H9 (cell line): Measurements from ENCODE around the gene SYK. TPM values are rescaled to one million over a fixed set of nuclear protein-coding genes. Genes with fewer than 3 reads are reported as not detected.

ENCODE experiments used
- DNase-seq: peaks from one replicate; pipeline ENCODE4 v3.0.0-alpha.2; 2017
- H2AFZ ChIP-seq: one replicate; pipeline ENCODE4 v1.6.1; 2013; ENCODE audit warnings: mild to moderate bottlenecking, low read length, control low read depth, moderate library complexity
- H2AK5ac ChIP-seq: 2 replicates; pipeline ENCODE4 v1.6.1; 2013; ENCODE audit warnings: low read length, control low read depth, mixed read lengths; ENCODE audit not compliant: insufficient read length
- H2BK120ac ChIP-seq: one replicate; pipeline ENCODE4 v1.6.1; 2013; ENCODE audit warnings: low read depth, mild to moderate bottlenecking, low read length, control low read depth, inconsistent platforms; ENCODE audit not compliant: poor library complexity, severe bottlenecking
- H2BK12ac ChIP-seq: 2 replicates; pipeline ENCODE4 v1.6.1; 2013; ENCODE audit warnings: low read length, control low read depth, mixed read lengths, low read depth; ENCODE audit not compliant: insufficient read length
- H2BK15ac ChIP-seq: 2 replicates; pipeline ENCODE4 v1.6.1; 2013; ENCODE audit warnings: low read depth, low read length, control low read depth
- H2BK20ac ChIP-seq: one replicate; pipeline ENCODE4 v1.6.1; 2013; ENCODE audit warnings: low read depth, mild to moderate bottlenecking, low read length, control low read depth, inconsistent platforms; ENCODE audit not compliant: poor library complexity, severe bottlenecking
- H2BK5ac ChIP-seq: 2 replicates; pipeline ENCODE4 v1.6.1; 2013; ENCODE audit warnings: low read length, control low read depth, mixed read lengths; ENCODE audit not compliant: insufficient read length
- H3K14ac ChIP-seq: 2 replicates; pipeline ENCODE4 v1.6.1; 2013; ENCODE audit warnings: low read length, control low read depth; ENCODE audit not compliant: insufficient read depth
- H3K18ac ChIP-seq: 2 replicates; pipeline ENCODE4 v1.6.1; 2013; ENCODE audit warnings: low read depth, mild to moderate bottlenecking, mixed read lengths, low read length, control low read depth; ENCODE audit not compliant: insufficient read length
- H3K23ac ChIP-seq: 2 replicates; pipeline ENCODE4 v1.6.1; 2013; ENCODE audit warnings: low read length, control low read depth, mixed read lengths, low read depth; ENCODE audit not compliant: insufficient read length
- H3K23me2 ChIP-seq: 2 replicates; pipeline ENCODE4 v1.6.1; 2013; ENCODE audit warnings: low read depth, mild to moderate bottlenecking, mixed read lengths, low read length, control low read depth; ENCODE audit not compliant: insufficient read length, poor library complexity, severe bottlenecking
- H3K27ac ChIP-seq: 2 replicates; pipeline ENCODE4 v1.5.1; 2013; ENCODE audit warnings: low read length, control low read depth, mixed read lengths, low read depth; ENCODE audit not compliant: insufficient read length
- H3K27me3 ChIP-seq: 2 replicates; pipeline ENCODE4 v1.6.1; 2013; ENCODE audit warnings: low read length, control low read depth, inconsistent platforms; ENCODE audit not compliant: insufficient read depth
- H3K4ac ChIP-seq: 2 replicates; pipeline ENCODE4 v1.6.1; 2013; ENCODE audit warnings: low read depth, mild to moderate bottlenecking, control low read depth, inconsistent platforms, low read length, moderate library complexity
- H3K4me1 ChIP-seq: 2 replicates; pipeline ENCODE4 v1.6.1; 2013; ENCODE audit warnings: low read length, control low read depth, inconsistent platforms; ENCODE audit not compliant: insufficient read depth
- H3K4me2 ChIP-seq: 2 replicates; pipeline ENCODE4 v1.6.1; 2013; ENCODE audit warnings: low read length, control low read depth, mixed read lengths; ENCODE audit not compliant: insufficient read length, insufficient read depth
- H3K56ac ChIP-seq: 2 replicates; pipeline ENCODE4 v1.6.1; 2013; ENCODE audit warnings: low read depth, mild to moderate bottlenecking, mixed read lengths, low read length, control low read depth; ENCODE audit not compliant: insufficient read length
- H3K79me1 ChIP-seq: 2 replicates; pipeline ENCODE4 v1.6.1; 2013; ENCODE audit warnings: low read depth, mild to moderate bottlenecking, moderate library complexity, low read length, control low read depth, inconsistent platforms; ENCODE audit not compliant: insufficient read depth, poor library complexity, severe bottlenecking
- H3K79me2 ChIP-seq: 2 replicates; pipeline ENCODE4 v1.6.1; 2013; ENCODE audit warnings: low read length, control low read depth, inconsistent platforms; ENCODE audit not compliant: insufficient read depth
- H3K9ac ChIP-seq: 2 replicates; pipeline ENCODE4 v1.6.1; 2013; ENCODE audit warnings: low read length, control low read depth, mixed read lengths; ENCODE audit not compliant: insufficient read length; ENCODE audit errors: extremely low read depth
- H3K9me3 ChIP-seq: one replicate; pipeline ENCODE4 v1.6.1; 2013; ENCODE audit warnings: low read depth, low read length, inconsistent platforms; ENCODE audit not compliant: control insufficient read depth
- H3T11ph ChIP-seq: one replicate; pipeline ENCODE4 v1.6.1; 2013; ENCODE audit warnings: mild to moderate bottlenecking, low read length, control low read depth, inconsistent platforms
- H4K20me1 ChIP-seq: one replicate; pipeline ENCODE4 v1.6.1; 2013; ENCODE audit not compliant: control insufficient read depth, insufficient read length, insufficient read depth
- H4K5ac ChIP-seq: 2 replicates; pipeline ENCODE4 v1.6.1; 2013; ENCODE audit warnings: low read depth, mild to moderate bottlenecking, mixed read lengths, low read length, control low read depth; ENCODE audit not compliant: insufficient read length
- H4K8ac ChIP-seq: replicated peaks from 2 replicates; pipeline ENCODE4 v1.6.1; 2013; ENCODE audit warnings: low read length, control low read depth, mixed read lengths, low read depth; ENCODE audit not compliant: insufficient read length
- H4K91ac ChIP-seq: 2 replicates; pipeline ENCODE4 v1.6.1; 2013; ENCODE audit warnings: low read depth, mild to moderate bottlenecking, moderate library complexity, mixed read lengths, low read length, control low read depth; ENCODE audit not compliant: insufficient read length
- H3K27ac Mint-ChIP-seq, 3 experiments: 2 replicates in 2 of 3; 3 replicates in 1 of 3; pipeline ENCODE4 v1.8.0; 2020 to 2021; ENCODE audit warnings: mixed read lengths in 3 of 3, mild to moderate bottlenecking in 1 of 3, moderate library complexity in 1 of 3
- H3K27me3 Mint-ChIP-seq: 2 replicates; pipeline ENCODE4 v1.8.0; 2021; ENCODE audit warnings: low read depth, mild to moderate bottlenecking, moderate library complexity, mixed read lengths
- H3K36me3 Mint-ChIP-seq, 3 experiments: 2 replicates in 2 of 3; 3 replicates in 1 of 3; pipeline ENCODE4 v1.8.0; 2020 to 2021; ENCODE audit warnings: low read depth in 3 of 3, mixed read lengths in 3 of 3; ENCODE audit not compliant: insufficient read depth in 1 of 3
- H3K4me1 Mint-ChIP-seq, 2 experiments: 2 replicates each; pipeline ENCODE4 v1.8.0; 2020; ENCODE audit warnings: mixed read lengths in 2 of 2
- H3K4me3 Mint-ChIP-seq, 2 experiments: 2 replicates in 1 of 2; 3 replicates in 1 of 2; pipeline ENCODE4 v1.8.0; 2020 to 2021; ENCODE audit warnings: mild to moderate bottlenecking in 2 of 2, mixed read lengths in 2 of 2, moderate library complexity in 1 of 2
- H3K9me3 Mint-ChIP-seq, 2 experiments: 2 replicates in 1 of 2; 3 replicates in 1 of 2; pipeline ENCODE4 v1.8.0; 2020; ENCODE audit warnings: mild to moderate bottlenecking in 2 of 2, mixed read lengths in 2 of 2, moderate library complexity in 1 of 2
- total RNA-seq: library from RNA; stranded (reverse); gene quantifications from 2 replicates; pipeline ENCODE4 v1.2.1, GENCODE V29; 2021
- TF ChIP-seq, protein P1 (sequence below): fragments of 200-600 bp; sonication (generic); conservative IDR thresholded peaks from 3 replicates; pipeline ENCODE4 v1.8.0; 2021; ENCODE audit warnings: antibody characterized with exemption, mild to moderate bottlenecking

SYK gene
- total RNA-seq, 1 experiment from 2014 or later = 7.9 TPM

DNA sequence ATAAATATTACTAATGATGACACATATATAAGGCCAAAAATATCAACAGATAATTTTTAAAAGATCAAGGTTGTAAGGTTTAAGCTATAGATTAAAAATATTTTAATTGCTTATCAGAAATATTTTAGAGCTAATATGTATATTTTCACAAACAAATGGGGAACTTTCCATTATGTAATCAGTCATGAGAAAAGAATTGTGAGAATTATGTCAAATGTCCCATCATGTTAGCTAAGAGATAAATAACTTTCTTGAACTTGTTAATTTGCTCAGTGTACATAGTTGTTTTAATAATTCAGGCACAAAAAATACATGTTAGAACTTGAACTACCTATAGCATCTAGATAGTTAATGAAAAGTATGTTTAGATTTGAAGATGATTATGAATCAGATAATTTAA is 67.7 kb downstream of the SYK start:
- H3K27ac ChIP-seq = no peak overlapping the region
- no peak overlapping the region for H3K23ac ChIP-seq
- H4K5ac ChIP-seq = no peak overlapping the region
- H3K9me3 ChIP-seq = no peaks in the 10 kb centered on the region
- no peak overlapping the region for H3K4ac ChIP-seq
- H2BK12ac ChIP-seq = no peak overlapping the region
- no peaks in the 10 kb centered on the region for H4K20me1 ChIP-seq
- no peak overlapping the region for H2BK5ac ChIP-seq
- H2AK5ac ChIP-seq = no peak overlapping the region
- H4K91ac ChIP-seq = no peak overlapping the region
- H3K56ac ChIP-seq = no peak overlapping the region
- H3K18ac ChIP-seq = no peak overlapping the region
- no peak overlapping the region for H4K8ac ChIP-seq
- Mint-ChIP-seq H3K4me3 (no peak overlapping the region), H3K4me1 (peaks cover 7 to 15% of the 10 kb centered on the region in 2 experiments), H3K9me3 (no peaks in the 10 kb centered on the region), H3K36me3 (no peaks in the 10 kb centered on the region), H3K27me3 (no peaks in the 10 kb centered on the region), H3K27ac (no peak overlapping the region)
- DNase-seq = no peak
- no peaks in the 10 kb centered on the region for H3K27me3 ChIP-seq
- H2BK20ac ChIP-seq = no peak overlapping the region
- H2AFZ ChIP-seq = no peak overlapping the region
- H2BK120ac ChIP-seq = no peak overlapping the region
- H3K4me2 ChIP-seq = no peak overlapping the region
- H3K9ac ChIP-seq = no peak overlapping the region
- H3K79me2 ChIP-seq = no peaks in the 10 kb centered on the region
- H3K79me1 ChIP-seq = no peaks in the 10 kb centered on the region
- H3T11ph ChIP-seq = no peak overlapping the region
- H2BK15ac ChIP-seq = no peak overlapping the region
- TF ChIP-seq, protein P1, sequence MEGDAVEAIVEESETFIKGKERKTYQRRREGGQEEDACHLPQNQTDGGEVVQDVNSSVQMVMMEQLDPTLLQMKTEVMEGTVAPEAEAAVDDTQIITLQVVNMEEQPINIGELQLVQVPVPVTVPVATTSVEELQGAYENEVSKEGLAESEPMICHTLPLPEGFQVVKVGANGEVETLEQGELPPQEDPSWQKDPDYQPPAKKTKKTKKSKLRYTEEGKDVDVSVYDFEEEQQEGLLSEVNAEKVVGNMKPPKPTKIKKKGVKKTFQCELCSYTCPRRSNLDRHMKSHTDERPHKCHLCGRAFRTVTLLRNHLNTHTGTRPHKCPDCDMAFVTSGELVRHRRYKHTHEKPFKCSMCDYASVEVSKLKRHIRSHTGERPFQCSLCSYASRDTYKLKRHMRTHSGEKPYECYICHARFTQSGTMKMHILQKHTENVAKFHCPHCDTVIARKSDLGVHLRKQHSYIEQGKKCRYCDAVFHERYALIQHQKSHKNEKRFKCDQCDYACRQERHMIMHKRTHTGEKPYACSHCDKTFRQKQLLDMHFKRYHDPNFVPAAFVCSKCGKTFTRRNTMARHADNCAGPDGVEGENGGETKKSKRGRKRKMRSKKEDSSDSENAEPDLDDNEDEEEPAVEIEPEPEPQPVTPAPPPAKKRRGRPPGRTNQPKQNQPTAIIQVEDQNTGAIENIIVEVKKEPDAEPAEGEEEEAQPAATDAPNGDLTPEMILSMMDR = no peak
- no peaks in the 10 kb centered on the region for H3K4me1 ChIP-seq
- H3K14ac ChIP-seq = no peak overlapping the region
- H3K23me2 ChIP-seq = no peaks in the 10 kb centered on the region
